Measurements from ENCODE around the gene GDPGP1.

GDPGP1 gene

DNA sequence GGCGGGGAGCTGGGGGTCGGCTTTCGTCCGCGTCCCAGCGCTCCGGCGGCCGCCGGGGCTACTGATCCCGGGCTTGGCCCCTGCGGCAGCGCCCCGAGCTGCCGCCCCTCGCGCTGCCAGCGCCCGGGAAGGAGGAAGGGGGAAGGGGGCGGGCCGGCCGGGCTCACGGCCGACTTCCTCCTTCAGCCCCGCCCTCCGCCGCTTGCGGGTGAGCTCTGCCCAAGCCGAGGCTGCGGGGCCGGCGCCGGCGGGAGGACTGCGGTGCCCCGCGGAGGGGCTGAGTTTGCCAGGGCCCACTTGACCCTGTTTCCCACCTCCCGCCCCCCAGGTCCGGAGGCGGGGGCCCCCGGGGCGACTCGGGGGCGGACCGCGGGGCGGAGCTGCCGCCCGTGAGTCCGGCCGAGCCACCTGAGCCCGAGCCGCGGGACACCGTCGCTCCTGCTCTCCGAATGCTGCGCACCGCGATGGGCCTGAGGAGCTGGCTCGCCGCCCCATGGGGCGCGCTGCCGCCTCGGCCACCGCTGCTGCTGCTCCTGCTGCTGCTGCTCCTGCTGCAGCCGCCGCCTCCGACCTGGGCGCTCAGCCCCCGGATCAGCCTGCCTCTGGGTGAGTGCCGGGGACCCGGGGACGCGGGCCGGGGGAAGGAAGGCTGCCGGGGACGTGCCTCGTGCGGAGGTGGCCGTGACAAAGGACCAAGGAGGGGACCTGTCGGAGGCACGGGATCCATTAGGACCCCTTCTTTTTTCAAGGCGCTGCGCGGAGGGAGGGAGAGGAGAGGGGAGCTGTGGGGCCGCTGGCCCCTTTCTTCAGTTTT, 32.7 kb upstream of the GDPGP1 start, which contains the start of gene SEMA4B:
SEMA4B (plus strand) TSS at position 201 of the 814 bp plus-strand sequence; CDS start at position 450, 249 bp downstream.
- Mint-ChIP-seq H3K4me1 (peaks cover 21% of the 10 kb centered on the region), H3K4me3 (peak within 1 kb of the TSS; percentile 88), H3K36me3 (no peaks in the 10 kb centered on the region), H3K9me3 (no peaks in the 10 kb centered on the region), H3K27me3 (no peaks in the 10 kb centered on the region), H3K27ac (peak within 1 kb of the TSS; percentile 84)

DNA sequence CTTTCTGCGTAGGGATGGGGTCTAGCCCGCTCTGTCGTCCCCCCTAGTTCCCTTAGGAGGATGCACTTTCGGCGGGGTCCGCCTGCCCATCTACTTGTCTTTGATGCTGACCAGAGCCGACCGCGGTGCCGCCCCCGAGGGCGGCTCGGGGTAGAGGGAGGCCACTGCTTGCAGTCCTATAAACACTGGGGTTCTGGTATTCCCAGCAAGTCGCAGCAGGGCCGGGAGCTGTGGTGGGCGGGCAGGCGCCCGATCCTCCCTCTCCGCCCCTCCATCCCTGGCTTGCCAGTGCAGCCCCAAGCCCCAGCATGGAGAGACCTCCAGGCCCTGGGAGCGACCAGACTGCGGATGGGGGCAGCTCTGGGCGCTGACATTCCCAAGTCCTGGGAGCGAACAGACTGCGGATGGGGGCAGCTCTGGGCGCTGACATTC, 32.0 kb upstream of the GDPGP1 start:
- no peaks in the 10 kb centered on the region for H3K36me3 Mint-ChIP-seq
- no peak overlapping the region for H3K27ac Mint-ChIP-seq
- no peaks in the 10 kb centered on the region for H3K9me3 Mint-ChIP-seq
- H3K27me3 Mint-ChIP-seq: no peaks in the 10 kb centered on the region
- peaks cover 21% of the 10 kb centered on the region for H3K4me1 Mint-ChIP-seq
- H3K4me3 Mint-ChIP-seq: peak overlapping the region; percentile 76

DNA sequence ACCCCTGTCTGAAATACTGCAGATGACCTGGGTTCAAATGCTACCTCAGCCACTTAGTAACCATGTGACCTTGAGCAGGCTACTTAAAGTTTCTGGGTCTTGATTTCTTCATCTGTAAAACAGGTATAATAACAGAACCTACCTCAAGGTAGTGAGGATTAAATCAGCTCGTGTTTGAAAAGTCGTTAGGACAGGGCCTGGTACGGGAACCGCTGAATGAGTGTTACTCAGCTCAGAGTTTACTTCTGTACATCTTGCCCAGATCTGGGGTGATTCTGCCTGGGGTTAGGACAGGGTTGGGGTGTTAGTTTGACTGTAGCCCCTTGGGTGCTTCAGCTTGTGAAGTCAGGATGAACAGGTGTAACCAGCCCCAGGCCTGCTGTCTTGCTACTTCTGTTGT, 31.1 kb upstream of the GDPGP1 start:
- Mint-ChIP-seq H3K9me3 (no peaks in the 10 kb centered on the region), H3K27ac (no peak overlapping the region), H3K4me1 (peaks cover 21% of the 10 kb centered on the region), H3K36me3 (no peaks in the 10 kb centered on the region), H3K4me3 (peak overlapping the region; percentile 93), H3K27me3 (no peaks in the 10 kb centered on the region)

DNA sequence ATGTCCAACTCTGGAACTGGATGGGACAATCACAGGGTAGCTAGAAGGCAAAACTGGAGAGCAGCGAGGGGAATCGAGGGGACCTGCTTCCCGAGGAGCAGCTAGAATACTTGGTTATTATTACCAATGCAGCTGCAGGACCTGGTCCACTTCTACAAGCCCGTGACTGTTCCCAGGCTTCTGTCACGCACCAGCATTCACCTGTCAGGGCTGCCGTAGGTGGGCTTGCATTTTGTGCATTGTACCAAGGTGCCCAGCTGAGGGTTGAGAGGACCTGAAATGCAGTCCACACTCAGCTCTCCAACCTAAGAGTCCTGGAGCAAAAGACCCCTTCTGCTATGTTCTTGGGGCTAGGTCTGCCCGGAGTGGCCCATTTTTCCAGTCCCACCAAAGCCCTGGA, 30.5 kb upstream of the GDPGP1 start:
- Mint-ChIP-seq H3K36me3 (no peaks in the 10 kb centered on the region), H3K27me3 (no peaks in the 10 kb centered on the region), H3K4me3 (no peak overlapping the region), H3K27ac (no peak overlapping the region), H3K4me1 (peaks cover 21% of the 10 kb centered on the region), H3K9me3 (no peaks in the 10 kb centered on the region)

DNA sequence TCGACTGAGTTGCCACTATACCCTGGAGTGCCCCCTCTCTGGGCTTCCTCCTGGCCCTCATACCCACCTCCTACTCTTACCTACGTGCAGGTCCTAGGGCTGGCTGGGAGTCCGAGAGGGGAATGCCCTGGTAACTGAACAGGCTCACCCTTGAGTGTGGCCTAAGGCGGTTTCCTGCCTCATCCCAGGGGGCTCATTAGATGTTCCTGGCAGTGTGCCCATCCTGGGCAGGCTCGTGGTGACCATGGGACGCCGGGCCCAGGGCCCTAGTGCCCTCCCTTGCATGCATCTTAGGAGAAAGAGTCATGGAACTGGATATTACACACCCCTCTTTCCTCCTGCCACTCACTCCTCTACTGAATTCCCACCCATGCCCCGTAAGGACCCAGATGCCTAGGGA, 30.1 kb upstream of the GDPGP1 start:
- H3K4me3 Mint-ChIP-seq: no peak overlapping the region
- H3K36me3 Mint-ChIP-seq: no peaks in the 10 kb centered on the region
- H3K27ac Mint-ChIP-seq: no peak overlapping the region
- no peaks in the 10 kb centered on the region for H3K27me3 Mint-ChIP-seq
- H3K9me3 Mint-ChIP-seq: no peaks in the 10 kb centered on the region
- H3K4me1 Mint-ChIP-seq: peaks cover 21% of the 10 kb centered on the region

DNA sequence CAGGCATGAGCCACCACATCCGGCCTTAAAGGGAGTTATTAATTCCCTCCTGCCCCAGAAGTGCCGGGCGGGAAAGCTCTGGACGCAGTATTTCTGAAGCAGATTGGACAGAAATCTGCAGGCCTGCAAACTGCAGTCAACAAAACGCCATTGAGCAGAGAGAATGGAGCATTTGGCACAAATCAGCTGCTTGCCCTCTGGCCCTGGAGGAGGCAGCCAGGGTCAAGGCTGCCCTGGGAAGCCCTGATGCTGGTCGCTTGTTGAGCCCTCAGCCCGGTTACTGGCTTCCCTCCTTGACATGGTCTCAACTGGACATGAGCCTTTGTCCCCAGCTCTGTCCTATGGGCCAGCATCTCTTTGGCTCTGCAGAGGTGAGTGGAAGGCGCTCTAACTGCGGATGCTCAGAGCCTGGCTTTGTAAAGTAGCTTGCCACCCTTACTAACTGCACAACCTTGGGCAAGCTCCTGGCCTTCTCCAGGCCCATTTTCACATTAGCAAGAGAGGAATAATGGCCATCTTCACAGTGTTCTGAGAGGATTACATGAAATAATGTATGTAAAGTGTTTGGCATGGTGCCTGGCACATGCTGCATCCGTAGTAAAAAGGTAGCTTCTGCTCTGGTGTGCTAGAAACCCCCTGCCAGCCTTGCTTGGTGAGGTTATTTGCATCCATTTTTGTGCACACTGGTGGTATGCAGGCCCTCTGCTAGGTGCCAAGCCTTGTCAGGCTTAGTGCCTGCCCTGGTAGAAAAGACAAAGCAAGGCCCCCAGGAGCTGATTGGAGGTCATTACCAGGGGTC, 28.8 kb upstream of the GDPGP1 start:
- Mint-ChIP-seq H3K9me3 (no peaks in the 10 kb centered on the region), H3K27ac (no peak overlapping the region), H3K36me3 (no peaks in the 10 kb centered on the region), H3K27me3 (no peaks in the 10 kb centered on the region), H3K4me3 (no peak overlapping the region), H3K4me1 (peaks cover 25% of the 10 kb centered on the region)

DNA sequence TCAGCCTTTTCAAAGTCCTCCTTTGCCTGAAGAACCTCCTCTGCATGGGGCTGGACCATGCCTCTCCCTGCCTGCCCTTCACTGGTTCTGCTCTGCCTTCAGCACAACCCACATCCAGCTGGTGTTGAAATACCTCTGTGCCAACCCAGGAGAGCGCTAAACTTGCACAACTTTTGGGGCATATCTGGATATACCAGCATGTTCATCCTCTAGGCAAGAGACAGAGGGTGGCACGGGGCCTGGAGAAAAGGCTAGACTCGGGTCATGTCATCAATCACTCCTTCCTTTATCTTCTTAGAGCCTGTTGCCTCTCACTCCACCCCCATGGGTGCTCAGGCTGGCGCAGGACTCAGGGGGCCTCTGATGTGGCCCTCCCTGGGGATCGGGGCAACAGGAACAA, 28.1 kb upstream of the GDPGP1 start:
- peaks cover 26% of the 10 kb centered on the region for H3K4me1 Mint-ChIP-seq
- H3K9me3 Mint-ChIP-seq: no peaks in the 10 kb centered on the region
- no peak overlapping the region for H3K4me3 Mint-ChIP-seq
- H3K27me3 Mint-ChIP-seq: no peaks in the 10 kb centered on the region
- H3K36me3 Mint-ChIP-seq: no peaks in the 10 kb centered on the region
- no peak overlapping the region for H3K27ac Mint-ChIP-seq

DNA sequence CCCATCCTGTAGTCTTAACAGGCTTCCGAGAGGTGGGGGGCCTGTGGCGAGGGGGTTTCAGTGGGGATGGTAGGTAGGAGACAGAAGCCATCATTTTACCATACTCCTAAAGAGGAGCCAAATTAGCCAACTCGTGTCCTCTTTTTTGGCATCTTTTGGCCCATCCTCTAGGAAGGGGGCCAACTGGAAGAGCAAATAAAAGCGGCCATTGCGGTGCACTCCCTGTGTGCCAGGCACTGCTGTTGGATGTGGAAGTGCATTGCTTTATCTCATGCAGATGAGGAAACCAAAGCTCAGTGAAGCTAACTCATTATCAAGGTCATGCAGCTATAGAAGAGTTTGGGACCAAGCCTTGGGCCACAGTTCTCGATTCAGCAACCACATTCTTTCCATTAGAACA, 26.8 kb upstream of the GDPGP1 start:
- H3K27ac Mint-ChIP-seq: no peak overlapping the region
- H3K4me1 Mint-ChIP-seq: peaks cover 26% of the 10 kb centered on the region
- H3K9me3 Mint-ChIP-seq: no peaks in the 10 kb centered on the region
- H3K4me3 Mint-ChIP-seq: no peak overlapping the region
- no peaks in the 10 kb centered on the region for H3K27me3 Mint-ChIP-seq
- H3K36me3 Mint-ChIP-seq: no peaks in the 10 kb centered on the region

DNA sequence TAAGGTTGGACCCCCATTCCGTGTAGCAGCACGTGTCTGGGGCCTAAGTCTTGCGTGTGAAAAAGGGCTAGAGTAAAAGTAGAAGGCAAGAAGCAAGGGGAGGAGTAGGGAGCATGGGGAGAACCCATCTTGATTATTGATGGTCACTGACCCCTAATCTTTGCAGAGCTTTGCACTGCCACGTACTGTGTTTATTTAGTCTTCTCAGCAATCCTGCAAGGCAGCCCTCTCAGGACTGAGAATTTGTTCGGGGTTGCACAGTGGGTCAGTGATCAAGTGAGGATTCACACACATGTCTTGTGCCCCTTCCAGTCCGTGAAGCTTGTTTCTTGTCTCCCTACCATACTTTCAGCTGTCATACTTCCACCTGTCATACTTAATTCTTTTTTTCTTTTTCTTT, 25.7 kb upstream of the GDPGP1 start:
- H3K36me3 Mint-ChIP-seq: no peaks in the 10 kb centered on the region
- H3K9me3 Mint-ChIP-seq: no peaks in the 10 kb centered on the region
- H3K27ac Mint-ChIP-seq: no peak overlapping the region
- H3K27me3 Mint-ChIP-seq: no peaks in the 10 kb centered on the region
- no peak overlapping the region for H3K4me3 Mint-ChIP-seq
- H3K4me1 Mint-ChIP-seq: peaks cover 16% of the 10 kb centered on the region

DNA sequence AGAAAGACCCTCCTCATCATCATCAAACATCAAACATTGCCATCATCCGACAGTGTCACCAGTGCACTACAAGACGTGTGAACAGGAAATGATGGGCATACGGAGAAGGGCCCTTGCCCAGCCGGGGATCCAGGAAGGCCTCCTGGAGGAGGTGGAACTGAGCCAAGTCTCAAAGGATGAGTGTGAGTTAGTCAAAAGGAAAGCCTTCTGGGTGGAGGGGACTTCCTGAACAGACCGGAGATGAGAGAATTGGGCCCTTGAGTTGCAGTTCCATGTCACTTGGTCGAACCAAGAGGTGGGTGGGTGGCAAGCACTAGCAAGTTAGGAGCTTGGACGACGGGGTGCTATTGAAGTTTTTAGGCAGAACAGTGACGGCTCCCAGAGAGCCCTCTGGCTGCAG, 24.4 kb upstream of the GDPGP1 start:
- Mint-ChIP-seq H3K9me3 (no peaks in the 10 kb centered on the region), H3K27me3 (no peaks in the 10 kb centered on the region), H3K36me3 (no peaks in the 10 kb centered on the region), H3K4me3 (no peak overlapping the region), H3K27ac (no peak overlapping the region), H3K4me1 (peaks cover 19% of the 10 kb centered on the region)

DNA sequence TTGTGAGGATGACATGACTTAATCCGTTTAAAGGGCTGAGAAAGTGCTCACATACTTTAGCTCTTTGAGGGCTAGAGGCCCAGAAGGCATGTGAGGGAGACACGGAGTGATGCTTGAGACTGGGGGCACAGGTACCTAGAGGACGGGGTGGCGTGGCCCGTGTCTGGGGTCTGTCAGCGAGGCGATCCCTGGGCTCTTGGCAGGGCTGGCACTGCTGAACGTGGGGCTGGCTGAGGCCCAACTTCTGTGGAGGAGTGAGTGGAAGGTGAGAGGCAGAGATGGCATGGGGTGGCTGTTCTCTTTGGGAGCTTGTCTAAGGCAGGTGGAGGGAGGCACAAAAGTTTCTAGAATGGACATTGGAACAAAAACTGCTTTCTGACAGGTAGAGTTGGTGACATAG, 23.4 kb upstream of the GDPGP1 start:
- Mint-ChIP-seq H3K27me3 (no peaks in the 10 kb centered on the region), H3K4me1 (peaks cover 19% of the 10 kb centered on the region), H3K9me3 (no peaks in the 10 kb centered on the region), H3K27ac (peak overlapping the region; percentile 5), H3K4me3 (no peak overlapping the region), H3K36me3 (no peaks in the 10 kb centered on the region)

DNA sequence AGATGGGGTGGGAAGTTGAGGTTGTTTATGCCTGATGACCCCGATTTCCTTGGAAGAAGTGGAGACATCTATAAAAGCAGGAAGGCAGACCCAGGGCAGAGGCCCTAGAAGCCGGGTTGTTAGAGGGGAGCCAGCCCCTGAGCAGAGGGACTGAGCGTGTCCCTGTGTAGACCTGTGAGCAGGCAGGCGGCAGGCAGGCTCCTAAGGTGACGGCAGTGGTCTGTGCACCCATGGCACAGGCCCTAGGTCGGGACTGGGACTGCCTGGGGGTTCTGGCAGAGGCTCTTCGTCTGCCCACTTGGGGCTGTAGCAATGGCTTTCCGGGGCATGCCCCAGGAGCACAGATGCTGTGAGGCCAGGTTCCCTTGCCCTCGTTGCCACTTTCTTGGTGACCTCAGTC, 23.0 kb upstream of the GDPGP1 start:
- Mint-ChIP-seq H3K4me3 (no peak overlapping the region), H3K4me1 (peaks cover 19% of the 10 kb centered on the region), H3K9me3 (no peaks in the 10 kb centered on the region), H3K27ac (no peak overlapping the region), H3K27me3 (no peaks in the 10 kb centered on the region), H3K36me3 (no peaks in the 10 kb centered on the region)

DNA sequence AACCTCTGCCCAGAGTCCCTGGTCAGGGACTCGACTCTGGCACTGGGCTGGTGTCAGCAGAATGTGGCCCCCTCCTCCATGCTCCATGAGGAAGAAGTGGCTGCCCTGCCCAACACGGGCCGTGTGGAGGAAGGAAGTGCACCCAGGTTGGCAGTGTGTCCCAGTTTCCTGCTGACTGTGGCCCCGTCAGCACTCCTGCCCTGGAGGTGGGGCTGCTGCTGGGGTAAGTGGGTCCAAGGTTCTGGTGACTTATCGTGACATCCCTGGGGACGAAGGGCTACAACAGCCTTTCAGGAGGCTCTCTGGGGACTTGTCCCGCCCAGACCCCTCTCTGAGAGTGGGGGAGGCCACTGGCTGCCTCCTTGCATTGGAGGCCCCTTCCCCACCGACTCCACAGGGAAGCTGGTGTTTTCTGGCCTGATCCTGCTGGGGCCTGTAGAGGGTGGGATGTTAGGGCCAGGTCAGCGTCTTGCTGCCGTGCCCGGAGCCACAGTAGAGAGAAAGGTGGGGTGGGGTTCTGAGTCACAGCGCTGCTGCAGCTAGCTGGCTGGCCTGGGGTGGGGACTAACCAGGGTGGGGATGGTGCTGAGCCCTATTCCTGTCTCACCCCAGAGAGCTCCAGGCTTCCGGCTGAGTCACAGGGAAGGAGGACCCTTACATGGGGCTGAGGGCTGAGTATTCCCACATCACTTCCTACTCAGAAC, 22.4 kb upstream of the GDPGP1 start:
- no peak overlapping the region for H3K4me3 Mint-ChIP-seq
- peaks cover 19% of the 10 kb centered on the region for H3K4me1 Mint-ChIP-seq
- no peak overlapping the region for H3K27ac Mint-ChIP-seq

DNA sequence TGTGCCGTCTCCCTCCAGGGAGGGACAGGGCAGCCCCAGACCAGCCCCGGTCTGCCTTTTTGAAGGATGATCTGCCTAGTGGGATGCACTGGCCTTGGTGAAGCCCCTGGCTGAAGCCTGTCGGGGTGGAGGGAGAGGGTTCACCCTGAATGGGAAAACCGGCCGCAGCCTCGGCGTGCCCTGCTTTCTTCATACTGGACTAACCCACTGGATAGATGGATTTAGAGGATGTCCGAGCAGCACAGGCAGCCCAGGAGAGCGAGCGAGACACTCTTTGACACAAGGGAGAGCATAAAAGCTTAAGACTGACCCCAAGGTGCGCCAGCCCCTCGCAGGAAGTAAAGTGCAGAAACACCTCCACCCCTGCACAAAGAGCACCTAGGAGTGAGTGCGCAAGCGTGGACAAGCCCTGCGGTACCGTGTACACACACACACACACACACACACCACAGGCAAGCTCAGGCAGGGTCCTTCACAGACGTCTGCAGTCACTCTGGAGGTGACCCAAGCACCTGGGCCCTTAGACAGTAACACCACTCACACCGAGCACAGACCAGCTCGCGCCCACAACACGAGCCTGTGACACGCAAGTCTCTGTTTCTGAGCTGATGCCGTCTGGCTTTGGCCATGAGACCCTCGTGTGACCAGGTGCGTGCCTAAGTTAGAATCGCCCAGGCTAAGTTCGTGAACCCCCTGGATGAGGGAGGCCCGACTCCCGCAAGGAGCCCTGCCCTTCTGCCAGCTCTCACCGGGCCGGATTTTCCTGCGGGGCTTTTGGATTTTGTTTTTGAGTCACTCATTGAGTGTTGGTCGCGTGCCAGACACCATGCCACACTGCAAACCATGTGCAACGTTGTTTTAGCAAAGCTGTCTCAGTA, 21.5 kb upstream of the GDPGP1 start:
- H3K36me3 Mint-ChIP-seq: no peaks in the 10 kb centered on the region
- peaks cover 19% of the 10 kb centered on the region for H3K4me1 Mint-ChIP-seq
- no peak overlapping the region for H3K27ac Mint-ChIP-seq
- H3K4me3 Mint-ChIP-seq: no peak overlapping the region
- H3K9me3 Mint-ChIP-seq: no peaks in the 10 kb centered on the region
- no peaks in the 10 kb centered on the region for H3K27me3 Mint-ChIP-seq

More for the DNA sequence above, 22.4 kb upstream of the GDPGP1 start:
- Mint-ChIP-seq H3K27me3 (no peaks in the 10 kb centered on the region), H3K9me3 (no peaks in the 10 kb centered on the region), H3K36me3 (no peaks in the 10 kb centered on the region)
